ENCODE measurements around the gene STX19. TPM values are rescaled to one million over a fixed set of nuclear protein-coding genes. Genes with fewer than 3 reads are reported as not detected.

The STX19 gene
- total and polyA plus RNA-seq, 2 donors (not counting 3 experiments of a cell fraction or from before 2014, with no cell fraction given) = not detected

- Histone ChIP-seq H3K4me2 (ENCODE audit: insufficient read depth, low read length) (no peak overlapping the region), H3K36me3 (ENCODE audit: control insufficient read depth in 2 of 2, extremely low read depth in 1 of 2, insufficient read depth in 2 of 2, low read length in 2 of 2) (no peaks in the 10 kb centered on the region), H4K20me1 (replicated peaks; ENCODE audit: control insufficient read depth, extremely low read depth, insufficient read depth, low read length) (no peaks in the 10 kb centered on the region), H3K9me1 (replicated peaks; ENCODE audit: control insufficient read depth, extremely low read depth, insufficient read depth, low read length) (no peaks in the 10 kb centered on the region), H3K27me3 (ENCODE audit: control insufficient read depth in 2 of 2, insufficient read depth in 2 of 2, low read length in 2 of 2) (no peaks in the 10 kb centered on the region), H2AFZ (ENCODE audit: low read depth, low read length) (no peak overlapping the region), H3K9ac (replicated peaks; ENCODE audit: extremely low read depth, insufficient read depth, low read length) (no peak overlapping the region), H3K27ac (ENCODE audit: insufficient read depth, low read depth, low read length) (no peak overlapping the region), H3K79me2 (ENCODE audit: control insufficient read depth, insufficient read depth, low read length) (no peaks in the 10 kb centered on the region), H3K9me3 (replicated peaks; ENCODE audit: control insufficient read depth, insufficient read depth, low read length) (no peaks in the 10 kb centered on the region), H3K4me3 (replicated peaks in 1 of 3; ENCODE audit: insufficient read depth in 1 of 3, low read depth in 1 of 3, low read length in 3 of 3) (no peak overlapping the region), H3K4me1 (ENCODE audit: control insufficient read depth, extremely low read depth, insufficient read depth, low read length) (no peaks in the 10 kb centered on the region)
- dilution Hi-C loops (cut with MboI; ENCODE audit: extremely low pct_ligation_motif_present, low sequenced_read_pairs) = no loop called here
- DNase-seq (ENCODE audit: low read depth, low spot score) (no peak), FAIRE-seq (no peak)
- TF ChIP-seq POLR2A (IDR thresholded peaks at IDR 0.05; ENCODE audit: low read depth, low read length) (no peak), JUN (IDR thresholded peaks at IDR 0.05; ENCODE audit: borderline replicate concordance, insufficient read depth, insufficient read length, low read depth) (no peak), GATA2 (IDR thresholded peaks at IDR 0.05; ENCODE audit: insufficient read depth, insufficient read length, low read depth, low read length) (no peak), FOS (IDR thresholded peaks at IDR 0.05; ENCODE audit: borderline replicate concordance, insufficient read depth, low read length) (no peak), CTCF (IDR thresholded peaks at IDR 0.05; ENCODE audit: extremely low read depth in 1 of 2, insufficient read depth in 1 of 2, low read depth in 1 of 2, low read length in 2 of 2) (no peak), MYC (IDR thresholded peaks at IDR 0.05; ENCODE audit: low read depth, low read length) (no peak), MAX (IDR thresholded peaks at IDR 0.05; ENCODE audit: insufficient read depth, insufficient read length) (no peak), POLR2AphosphoS5 (IDR thresholded peaks at IDR 0.05; ENCODE audit: insufficient read depth, low read depth, low read length) (no peak), EZH2 (IDR thresholded peaks at IDR 0.05; ENCODE audit: borderline replicate concordance, low read depth, low read length, severe bottlenecking) (no peak)
- BruUV-seq (replicated peaks) = no TSS peak
- ChIA-PET POLR2A (no interaction called here), CTCF (interaction anchor here (0.8 to 2.2 kb wide), 3 partner anchors 10 to 22 kb away, joined by 3 to 8 read pairs (median 4); no protein-coding TSS in a partner anchor)
- intact Hi-C loops (cut with micrococcal nuclease) = no loop called here
These were observed 4.0 kb downstream of the STX19 start for GRCh38 chr3:94024385-94024784.
